Activated CD8-positive, alpha-beta memory T cell treated with anti-CD3 and anti-CD28 coated beads, Interleukin-2, amount 50 U/mL, for 1 hour (primary cell): ENCODE measurements around the gene ERBB4.
"Not testable (repeated sequence)": the region's sequence is repeated elsewhere in the genome, so short reads cannot be mapped to it uniquely, and the experiment has no call there.

Experiments used
- DNase-seq: peaks from one replicate; pipeline ENCODE4 v3.0.0-alpha.2; 2020; ENCODE audit errors: extremely low read depth

ERBB4 gene

DNA sequence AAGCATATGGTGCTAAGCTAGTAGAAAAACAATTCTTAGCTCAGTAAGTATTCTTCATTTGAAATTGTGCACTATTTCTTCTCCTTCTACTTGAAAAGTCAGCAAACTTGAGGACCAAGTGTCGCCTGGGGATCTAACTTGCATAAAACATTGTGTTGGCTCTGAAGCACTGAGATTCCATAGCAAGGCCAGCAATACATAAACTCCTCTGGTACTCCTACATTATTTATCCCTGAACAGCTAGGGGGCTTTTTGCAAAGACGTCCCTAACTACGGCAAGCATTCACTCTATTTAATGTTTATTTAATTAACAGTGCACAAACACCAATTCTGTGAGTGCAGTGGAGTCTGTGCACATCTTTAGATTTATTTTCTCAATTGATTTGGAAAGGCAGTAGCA is 392.2 kb downstream of the ERBB4 start:
- no peak for DNase-seq

DNA sequence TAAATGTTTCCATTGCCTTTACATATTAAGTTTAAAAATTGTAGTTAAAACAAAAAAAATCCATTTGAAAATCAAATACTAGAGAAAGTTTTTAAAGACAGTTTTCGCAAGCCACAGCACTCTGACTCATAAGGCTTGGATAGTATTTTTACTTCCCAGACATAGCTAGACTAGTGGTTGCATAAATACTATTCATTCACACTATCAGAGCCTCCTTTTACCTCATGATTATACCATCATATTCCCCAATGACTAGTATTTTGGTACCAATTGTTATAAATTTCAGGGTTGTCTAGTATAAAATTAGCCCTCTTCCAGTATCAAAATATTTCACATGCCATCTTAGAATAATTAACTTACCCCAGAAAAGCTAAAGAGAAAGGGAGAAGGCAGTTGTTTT is 393.5 kb downstream of the ERBB4 start:
- no peak for DNase-seq

DNA sequence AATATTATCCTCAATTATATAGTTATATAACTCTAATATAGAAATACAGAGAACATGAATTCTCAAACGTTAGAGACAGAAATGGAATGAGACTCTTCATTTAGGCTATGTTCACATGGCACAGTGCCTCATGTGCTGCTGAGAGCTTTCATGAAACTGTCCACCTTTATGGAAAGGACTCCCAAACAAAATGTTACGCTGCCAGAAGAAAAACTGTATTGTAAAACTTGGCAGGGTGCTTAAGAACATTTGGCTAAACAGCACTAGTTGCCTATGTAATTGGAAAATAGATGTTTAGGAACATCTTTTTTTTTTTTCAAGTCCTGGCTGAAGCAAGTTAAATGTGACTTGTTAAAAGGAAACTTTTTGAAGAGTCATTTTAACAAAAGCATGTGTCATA is 396.0 kb downstream of the ERBB4 start:
- DNase-seq, result no peak

DNA sequence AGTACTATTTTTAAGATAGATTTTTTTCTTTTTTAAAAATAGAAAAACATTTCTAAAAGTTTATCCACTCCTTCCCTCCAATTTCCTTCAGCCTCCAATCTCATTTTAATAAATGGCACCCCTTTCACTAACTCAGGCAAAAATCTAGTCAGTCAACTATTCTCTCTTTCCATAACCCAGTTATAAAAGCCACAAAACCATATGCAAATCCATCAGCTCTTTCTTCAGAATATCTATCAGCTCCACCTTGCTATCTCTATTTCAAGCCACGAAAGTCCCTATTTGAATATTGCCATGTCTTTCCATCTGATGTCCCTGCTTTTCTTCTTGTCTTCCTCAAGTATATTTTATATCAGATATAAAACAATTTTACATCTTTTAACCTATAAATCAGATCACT is 397.1 kb downstream of the ERBB4 start:
- no peak for DNase-seq

DNA sequence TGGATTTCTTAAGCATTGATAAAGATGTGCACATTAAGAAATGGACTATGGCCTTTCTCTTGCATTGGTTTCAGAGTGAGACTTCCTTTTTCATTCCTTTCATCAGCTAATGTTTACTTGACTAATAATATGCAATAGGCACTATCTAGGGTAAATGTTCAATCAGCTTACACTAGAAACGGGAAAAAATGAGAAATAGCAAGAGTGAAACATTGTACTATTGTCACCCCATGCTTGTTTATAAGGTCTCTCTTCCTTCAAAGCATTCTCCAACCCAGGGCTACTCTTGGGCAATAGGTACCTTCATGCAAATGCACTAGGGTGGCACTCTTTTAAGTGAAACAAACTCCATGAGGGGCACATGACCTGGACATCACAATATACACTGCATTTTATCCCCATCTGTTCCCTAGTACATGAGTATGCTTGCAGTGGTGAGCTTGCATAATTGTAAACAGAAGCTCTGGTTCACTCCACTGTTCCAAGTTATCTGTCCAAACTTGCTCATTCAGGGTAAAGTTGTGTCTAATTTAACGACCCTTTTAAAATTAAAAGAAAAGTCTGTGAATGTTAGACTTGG is 402.3 kb downstream of the ERBB4 start:
- no peak for DNase-seq

DNA sequence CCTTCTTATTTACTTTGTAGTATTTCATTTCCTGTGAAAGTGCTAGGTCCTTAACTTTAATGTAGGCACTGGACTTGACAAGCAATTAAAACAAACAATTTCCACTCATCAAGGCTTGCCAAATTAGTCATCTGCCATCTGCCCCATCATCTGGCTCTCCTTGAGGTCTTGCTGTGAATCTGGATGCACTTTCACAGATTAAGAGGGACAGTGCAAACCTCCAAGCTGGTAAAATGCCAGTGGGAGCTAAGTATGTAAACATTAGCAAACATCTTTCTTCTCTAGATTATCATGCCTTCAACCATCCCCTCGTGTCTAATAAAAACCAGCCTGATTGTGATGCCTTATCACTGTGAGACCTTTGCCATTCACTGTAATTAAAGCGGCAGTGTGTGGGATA is 402.9 kb downstream of the ERBB4 start:
- DNase-seq, result no peak

GRCh38 chr2:212133337-212133736 is 405.3 kb downstream of the ERBB4 start:
- no peak for DNase-seq

- DNase-seq, result no peak
These were observed 414.0 kb downstream of the ERBB4 start for GRCh38 chr2:212124598-212124997.

GRCh38 chr2:212119591-212119990 is 419.0 kb downstream of the ERBB4 start:
- no peak for DNase-seq

GRCh38 chr2:212117926-212118325 is 420.7 kb downstream of the ERBB4 start:
- DNase-seq, result no peak

GRCh38 chr2:212114489-212114888 is 424.1 kb downstream of the ERBB4 start:
- no peak for DNase-seq

DNA sequence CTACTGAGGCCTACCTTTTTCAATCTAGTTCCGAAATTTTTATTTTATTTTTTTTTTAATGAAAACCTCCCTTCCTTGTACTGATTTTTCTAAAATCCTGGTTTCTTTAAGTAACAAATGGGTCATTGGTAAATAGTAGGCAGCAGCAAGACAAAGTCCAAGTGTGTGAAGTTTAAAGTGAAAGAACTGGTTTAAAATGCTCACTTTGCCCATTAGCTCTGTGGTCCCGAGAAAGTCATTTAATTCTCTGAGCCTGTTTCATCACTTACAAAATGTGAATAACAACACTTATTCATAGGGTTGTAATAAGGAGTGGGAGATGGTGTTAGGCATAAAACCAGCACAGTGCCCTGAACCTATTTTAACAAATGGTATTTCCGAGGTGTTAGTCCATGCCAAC is 426.2 kb downstream of the ERBB4 start:
- no peak for DNase-seq

DNA sequence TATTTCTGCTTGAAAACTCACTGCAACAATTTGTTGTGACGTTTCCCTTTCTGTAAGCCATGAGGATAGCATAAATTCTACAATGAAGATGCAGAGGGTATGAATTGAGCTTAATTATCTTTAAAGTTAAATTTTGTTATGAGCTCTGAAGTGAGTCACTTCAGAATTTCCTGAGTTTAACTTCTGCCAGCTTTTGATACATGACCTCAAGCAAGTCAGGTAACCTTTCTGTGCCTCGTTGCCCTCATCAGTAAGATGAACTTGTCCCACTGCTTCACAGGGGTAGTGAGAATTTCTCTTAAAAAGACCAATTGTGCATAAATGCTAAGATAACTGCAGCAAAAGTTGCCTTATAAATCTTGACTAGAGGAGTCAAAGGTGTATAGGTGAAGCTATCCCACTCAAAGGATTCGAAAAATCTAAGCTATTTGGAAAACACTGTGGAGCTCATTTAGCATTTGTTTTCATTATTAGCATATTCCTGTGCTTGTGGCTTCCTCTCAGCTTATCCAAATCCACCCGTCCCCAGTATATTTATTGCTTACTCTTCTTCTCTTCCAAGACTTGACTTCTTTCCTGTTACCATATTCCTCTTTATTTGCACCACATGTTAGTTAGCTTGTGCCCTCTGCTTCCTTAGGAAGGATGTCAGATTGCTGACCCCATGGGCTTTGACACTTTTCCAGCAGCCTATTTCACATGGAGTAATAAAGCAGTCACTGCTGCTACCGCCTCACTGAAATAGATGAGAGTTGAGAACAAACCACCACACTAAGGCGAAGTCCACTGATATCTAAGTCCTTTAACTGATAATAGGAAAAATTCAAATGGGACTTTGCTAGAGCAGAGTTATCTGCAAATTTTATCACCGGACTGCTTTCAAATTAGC is 428.6 kb downstream of the ERBB4 start:
- DNase-seq, result no peak

DNA sequence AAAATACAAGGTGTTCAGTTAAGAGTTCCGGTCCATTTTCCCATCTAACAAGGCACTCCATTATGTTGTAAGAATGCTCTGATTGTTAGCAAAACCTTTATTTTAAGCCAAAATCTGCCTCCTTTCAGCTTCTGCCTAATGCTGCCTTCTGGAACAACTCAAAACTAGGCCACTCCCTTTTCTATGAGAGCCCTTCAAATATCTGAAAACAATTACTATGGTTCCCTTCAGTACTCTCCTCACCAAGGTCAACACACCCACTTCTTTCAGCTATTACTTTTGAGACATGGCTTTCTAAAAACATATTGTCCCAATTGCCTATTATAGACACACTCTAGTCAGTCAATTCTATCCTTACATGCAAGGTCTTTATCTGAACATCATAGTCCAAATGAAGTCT is 429.4 kb downstream of the ERBB4 start:
- DNase-seq, result no peak

GRCh38 chr2:212107989-212108388 is 430.6 kb downstream of the ERBB4 start:
- no peak for DNase-seq

DNA sequence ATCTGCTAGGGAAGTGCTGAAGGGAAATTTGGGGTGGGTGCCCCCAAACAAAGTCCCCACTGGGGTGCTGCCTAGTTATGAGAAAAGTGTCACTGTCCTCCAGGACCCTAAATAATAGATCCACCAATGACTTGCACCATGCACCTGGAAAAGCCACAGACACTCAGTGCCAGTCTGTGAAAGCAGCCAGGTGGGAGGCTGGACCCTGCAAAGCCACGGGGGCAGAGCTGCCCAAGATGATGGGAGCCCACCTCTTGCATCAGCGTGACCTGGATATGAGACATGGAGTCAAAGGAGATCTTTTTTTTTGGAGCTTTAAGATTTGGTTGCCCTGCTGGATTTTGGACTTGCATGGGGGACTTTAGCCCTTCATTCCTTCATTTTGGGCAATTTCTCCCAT is 431.6 kb downstream of the ERBB4 start:
- DNase-seq, result no peak

DNA sequence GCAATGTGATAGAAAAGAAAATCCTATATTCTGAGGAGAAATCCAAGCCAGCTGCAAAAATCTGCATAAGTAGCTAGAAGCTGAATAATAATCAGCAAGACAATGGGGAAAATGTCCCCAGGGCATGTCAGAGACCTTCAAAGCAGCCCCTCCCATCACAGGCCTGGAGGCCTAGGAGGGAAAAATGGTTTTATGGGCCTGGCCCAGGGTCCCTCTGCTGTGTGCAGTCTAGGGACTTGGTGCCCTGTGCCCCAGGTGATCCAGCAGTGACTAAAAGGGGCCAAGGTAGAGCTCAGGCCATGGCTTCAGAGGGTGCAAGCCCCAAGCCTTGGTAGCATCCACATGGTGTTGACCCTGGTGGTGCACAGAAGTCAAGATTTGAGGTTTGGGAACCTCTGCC is 432.1 kb downstream of the ERBB4 start:
- not testable (repeated sequence) for DNase-seq

DNA sequence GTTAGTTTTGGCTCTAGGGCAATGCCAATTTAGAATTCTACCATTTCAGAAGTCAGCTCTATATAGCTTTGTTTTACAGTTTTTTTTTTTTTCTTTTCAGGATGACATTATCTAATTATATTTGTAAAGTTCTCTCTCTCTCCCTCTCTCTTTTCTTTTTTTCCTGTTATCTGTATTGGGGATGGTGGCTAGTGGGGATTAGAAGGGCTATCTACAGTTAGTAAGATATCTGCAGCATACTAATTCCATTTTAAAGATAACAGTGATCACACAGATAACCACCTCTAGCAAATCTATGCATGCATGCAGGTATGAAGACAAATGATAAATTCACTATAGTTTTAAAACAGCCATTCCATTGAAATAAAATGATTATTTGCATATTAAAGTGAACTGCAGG is 438.9 kb downstream of the ERBB4 start:
- DNase-seq, result no peak

- DNase-seq, result no peak
These were observed 439.6 kb downstream of the ERBB4 start for GRCh38 chr2:212098966-212099365.

GRCh38 chr2:212097001-212097400 is 441.6 kb downstream of the ERBB4 start:
- DNase-seq, result no peak

- no peak for DNase-seq
These were observed 448.7 kb downstream of the ERBB4 start for GRCh38 chr2:212089873-212090272.

GRCh38 chr2:212088353-212088752 is 450.2 kb downstream of the ERBB4 start:
- DNase-seq, result no peak

DNA sequence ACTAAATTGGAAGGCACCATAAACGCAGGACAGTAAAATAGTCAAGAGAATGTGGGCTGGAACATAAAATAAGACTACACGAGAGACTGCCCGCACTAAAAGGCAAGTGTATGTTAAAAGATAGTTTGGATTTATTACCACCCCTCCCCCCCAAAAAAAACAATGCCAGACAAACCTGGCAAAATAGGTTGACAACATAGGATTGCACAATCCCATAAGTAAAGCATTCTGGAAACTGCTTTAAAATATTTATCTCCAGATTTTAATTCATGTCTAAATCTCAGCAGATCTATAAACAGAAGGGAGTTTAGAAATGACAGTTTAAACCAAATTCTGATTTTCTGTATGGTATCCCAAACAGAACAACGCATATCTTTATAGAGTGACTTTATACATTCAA is 455.1 kb downstream of the ERBB4 start:
- DNase-seq, result no peak

DNA sequence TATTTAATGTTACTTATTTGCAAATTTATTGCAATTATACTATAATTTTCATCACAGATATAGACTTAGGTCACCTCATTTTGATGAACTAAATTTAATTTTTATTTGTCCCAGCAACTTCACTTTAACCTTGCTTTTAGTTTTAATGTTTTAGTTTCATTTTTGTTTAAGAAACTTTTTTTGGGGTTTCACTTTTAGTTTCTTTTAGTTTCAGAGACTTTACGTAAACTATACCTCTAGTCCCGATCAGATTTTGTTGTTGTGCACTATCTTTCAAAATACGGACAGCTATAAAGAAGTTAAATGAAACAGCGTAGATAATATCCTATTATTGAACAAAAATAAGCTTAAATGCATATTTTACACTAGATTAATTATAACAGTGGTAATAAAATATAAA is 460.5 kb downstream of the ERBB4 start:
- DNase-seq, result no peak
